GM12878 (cell line): ENCODE data around the gene REEP1. TPM values are rescaled to one million over a fixed set of nuclear protein-coding genes. Genes with fewer than 3 reads are reported as not detected.
A peak's percentile ranks its signal among the peaks of the same experiment; 100 is the strongest.

Experiments used
- BACH1 ChIP-seq: fragments of 450-650 bp; IDR thresholded peaks from 2 replicates; pipeline ENCODE4 v1.6.1; 2017; ENCODE audit warnings: mild to moderate bottlenecking, borderline replicate concordance
- BCL11A ChIP-seq: IDR thresholded peaks from 2 replicates; pipeline ENCODE4 v1.6.1; 2011; ENCODE audit warnings: low read depth, low read length
- CBX3 ChIP-seq: fragments of 200-600 bp; sonication (generic); IDR thresholded peaks from 2 replicates; pipeline ENCODE4 v1.6.1; 2016; ENCODE audit warnings: low read depth, borderline replicate concordance
- CHD2 ChIP-seq: IDR thresholded peaks from 2 replicates; pipeline ENCODE4 v1.6.1; 2011; ENCODE audit warnings: low read depth, low read length, improper control_type of control experiment, borderline replicate concordance
- CHD4 ChIP-seq: fragments of 200-600 bp; sonication (generic); IDR thresholded peaks from 2 replicates; pipeline ENCODE4 v1.6.1; 2016; ENCODE audit warnings: mild to moderate bottlenecking
- CREB1 ChIP-seq: IDR thresholded peaks from 2 replicates; pipeline ENCODE4 v1.6.1; 2012; ENCODE audit warnings: low read depth, mild to moderate bottlenecking, inconsistent platforms
- DPF2 ChIP-seq: fragments of 450-650 bp; IDR thresholded peaks from 2 replicates; pipeline ENCODE4 v1.6.1; 2017; ENCODE audit warnings: mild to moderate bottlenecking
- E4F1 ChIP-seq: fragments of 450-650 bp; IDR thresholded peaks from 2 replicates; pipeline ENCODE4 v1.6.1; 2018; ENCODE audit warnings: borderline replicate concordance, mild to moderate bottlenecking; ENCODE audit not compliant: partially characterized antibody
- EED ChIP-seq: sonication (generic); IDR thresholded peaks from 2 replicates; pipeline ENCODE4 v1.6.1; 2016; ENCODE audit warnings: antibody characterized with exemption, low read depth
- EP300 ChIP-seq, 2 experiments: fragments of 150-350 bp in 1 of 2; IDR thresholded peaks; 2 replicates each; pipeline ENCODE4 v1.6.1; 2011 to 2012; ENCODE audit warnings: low read depth in 2 of 2, low read length in 2 of 2, borderline replicate concordance in 1 of 2, improper control_type of control experiment in 1 of 2, inconsistent platforms in 1 of 2; ENCODE audit not compliant: control insufficient read depth in 1 of 2
- EZH2 ChIP-seq: IDR thresholded peaks from 2 replicates; pipeline ENCODE4 v1.6.1; 2012; ENCODE audit warnings: low read depth, mild to moderate bottlenecking, control low read depth, inconsistent platforms, low read length, borderline replicate concordance; ENCODE audit not compliant: control insufficient read depth
- FOS ChIP-seq: IDR thresholded peaks from 3 replicates; pipeline ENCODE4 v1.6.1; 2011; ENCODE audit warnings: borderline replicate concordance; ENCODE audit not compliant: insufficient read length; ENCODE audit errors: extremely low read depth
- NFIC ChIP-seq: IDR thresholded peaks from 2 replicates; pipeline ENCODE4 v1.6.1; 2012; ENCODE audit warnings: low read depth, mild to moderate bottlenecking, inconsistent platforms, low read length, moderate library complexity
- RAD51 ChIP-seq: fragments of 450-650 bp; IDR thresholded peaks from 2 replicates; pipeline ENCODE4 v1.6.1; 2016; ENCODE audit warnings: moderate library complexity, mild to moderate bottlenecking, inconsistent platforms
- RCOR1 ChIP-seq: conservative IDR thresholded peaks from 2 replicates; pipeline ENCODE4 v1.6.1; 2012; ENCODE audit warnings: low read depth, low read length, improper control_type of control experiment
- RELA ChIP-seq: fragments of 450-650 bp; IDR thresholded peaks from 2 replicates; pipeline ENCODE4 v1.8.0; 2014; ENCODE audit warnings: borderline replicate concordance; ENCODE audit not compliant: partially characterized antibody
- SIX5 ChIP-seq: IDR thresholded peaks from 2 replicates; pipeline ENCODE4 v1.6.1; 2011; ENCODE audit warnings: mild to moderate bottlenecking, low read depth, low read length, moderate library complexity; ENCODE audit not compliant: severe bottlenecking
- TBL1XR1 ChIP-seq: IDR thresholded peaks from 2 replicates; pipeline ENCODE4 v1.6.1; 2012; ENCODE audit warnings: low read depth, low read length, improper control_type of control experiment
- ZBTB4 ChIP-seq: fragments of 450-650 bp; formaldehyde crosslinking; IDR thresholded peaks from 2 replicates; pipeline ENCODE4 v1.4.0; 2022; ENCODE audit warnings: mild to moderate bottlenecking, moderate library complexity
- polyA plus RNA-seq, 11 experiments: library from polyadenylated mRNA; depleted of rRNA in 4 of 11; unstranded in 6 of 11; stranded (reverse) in 5 of 11; fragments of >200 nt; fragmentation: Nextera tagmentation in 4 of 11; fragmentation: Illumina TruSeq in 1 of 11; extraction: Ambion mirVana in 4 of 11; extraction: Trizol in 1 of 11; gene quantifications; 1 replicate in 1 of 11; 2 replicates in 10 of 11; pipeline versions ENCODE4 v1.2.1 to v1.2.3, GENCODE V29; 2011 to 2016; ENCODE audit warnings: inconsistent platforms in 2 of 11, missing spikeins in 2 of 11, low read depth in 1 of 11
- total RNA-seq, 4 experiments: library from RNA; depleted of rRNA in 3 of 4; stranded (reverse); fragments of >200 nt in 3 of 4; fragmentation: Illumina TruSeq in 1 of 4; extraction: Trizol in 1 of 4; gene quantifications; 2 replicates each; pipeline versions ENCODE4 v1.2.1 to v1.2.3, GENCODE V29; 2013 to 2021
- TF ChIP-seq, protein P1 (sequence below): IDR thresholded peaks from 2 replicates; pipeline ENCODE4 v1.6.1; 2011; ENCODE audit warnings: low read depth, low read length, improper control_type of control experiment, borderline replicate concordance

Gene REEP1
- total and polyA plus RNA-seq, 10 of the 15 experiments (the other 5 are each of a cell fraction or from before 2014, with no cell fraction given) = 0.02 to 0.30 (median 0.09) TPM; not detected in 1

DNA sequence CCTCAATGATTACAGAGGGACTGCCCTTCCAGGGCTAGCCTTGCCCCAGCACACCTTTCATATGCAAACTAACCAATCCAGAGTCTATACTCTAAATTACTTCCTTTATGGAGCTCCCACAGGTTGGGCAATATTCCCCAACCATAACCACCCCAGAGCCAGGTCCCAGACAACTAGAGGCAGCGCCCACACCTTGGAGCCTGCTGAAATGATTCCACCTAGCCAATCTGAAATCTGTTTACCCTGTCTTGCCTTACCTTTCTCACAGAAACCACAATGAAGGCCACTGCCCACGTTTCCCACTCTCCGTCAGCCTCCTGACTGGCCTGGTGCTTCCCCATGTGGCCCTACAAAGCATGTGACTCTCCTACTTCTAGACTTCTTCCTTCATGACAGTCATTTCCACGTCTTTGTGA lies 62.0 kb downstream of the REEP1 start (continued):
- TF ChIP-seq E4F1 = no peak
- TF ChIP-seq EED = no peak
- peak; percentile 77 for TF ChIP-seq RAD51
- TF ChIP-seq FOS = no peak
- TF ChIP-seq BCL11A = peak; percentile 22; the same call in 1 of the 2 replicates
- TF ChIP-seq RELA = no peak
- no peak for TF ChIP-seq BACH1
- TF ChIP-seq CHD4 = no peak
- TF ChIP-seq NFIC = no peak; the same call in 1 of the 2 replicates
- no peak for TF ChIP-seq CHD2
- no peak for TF ChIP-seq CBX3
- TF ChIP-seq, protein P1, sequence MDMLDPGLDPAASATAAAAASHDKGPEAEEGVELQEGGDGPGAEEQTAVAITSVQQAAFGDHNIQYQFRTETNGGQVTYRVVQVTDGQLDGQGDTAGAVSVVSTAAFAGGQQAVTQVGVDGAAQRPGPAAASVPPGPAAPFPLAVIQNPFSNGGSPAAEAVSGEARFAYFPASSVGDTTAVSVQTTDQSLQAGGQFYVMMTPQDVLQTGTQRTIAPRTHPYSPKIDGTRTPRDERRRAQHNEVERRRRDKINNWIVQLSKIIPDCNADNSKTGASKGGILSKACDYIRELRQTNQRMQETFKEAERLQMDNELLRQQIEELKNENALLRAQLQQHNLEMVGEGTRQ = no peak; the same call in 1 of the 2 replicates
- peak in 1 of 2 experiments; percentile 38; a peak in 1 of 4 replicates for TF ChIP-seq EP300 (IDR thresholded peaks at IDR 0.05; ENCODE audit: borderline replicate concordance in 1 of 2, control insufficient read depth in 1 of 2, low read depth in 2 of 2, low read length in 2 of 2)
- no peak for TF ChIP-seq EZH2
- no peak for TF ChIP-seq TBL1XR1
- 0 out of 2 replicates have a peak, but pooled peaks have one; percentile 15 for TF ChIP-seq DPF2
- no peak for TF ChIP-seq RCOR1
- TF ChIP-seq SIX5 = no peak
- TF ChIP-seq ZBTB4 (CRISPR knock-in tag) = no peak
- no peak for TF ChIP-seq CREB1
- TF ChIP-seq, all 136 proteins: peak for 10
